Natural killer cell (primary cell): ENCODE measurements around the gene ZFAND3. TPM values are rescaled to one million over a fixed set of nuclear protein-coding genes. Genes with fewer than 3 reads are reported as not detected.

ENCODE experiments used
- ATAC-seq, 3 donors: fragments of 150-1000 bp in 2 of 3; fragments of 200-7000 bp in 1 of 3; cut with Tn5 transposase; 1 replicate in 1 of 3; 2 replicates in 2 of 3; pipeline ENCODE4 v1.10.0; 2021; ENCODE audit warnings: mild to moderate bottlenecking in 2 of 3, moderate library complexity in 2 of 3
- DNase-seq, 2 donors: peaks; one replicate each; pipeline versions ENCODE4 v3.0.0 to v3.0.0-alpha.2; 2013 to 2021; ENCODE audit warnings: mixed read lengths in 1 of 2
- H3K27ac ChIP-seq: one replicate; pipeline ENCODE4 v1.5.1; 2013; ENCODE audit warnings: mild to moderate bottlenecking, low read length
- H3K27me3 ChIP-seq: one replicate; pipeline ENCODE4 v1.6.1; 2013; ENCODE audit warnings: low read length; ENCODE audit not compliant: control insufficient read depth, insufficient read depth
- H3K36me3 ChIP-seq: one replicate; pipeline ENCODE4 v1.6.1; 2013; ENCODE audit warnings: low read length; ENCODE audit not compliant: control insufficient read depth, insufficient read depth
- H3K4me1 ChIP-seq: one replicate; pipeline ENCODE4 v1.6.1; 2013; ENCODE audit warnings: low read length; ENCODE audit not compliant: control insufficient read depth, insufficient read depth
- H3K4me3 ChIP-seq: one replicate; pipeline ENCODE4 v1.5.1; 2013; ENCODE audit warnings: low read length
- H3K9me3 ChIP-seq: one replicate; pipeline ENCODE4 v1.6.1; 2013; ENCODE audit warnings: low read length; ENCODE audit not compliant: control insufficient read depth, insufficient read depth
- H3K27ac Mint-ChIP-seq, 2 donors: one replicate each; pipeline ENCODE4 v1.8.0; 2022; ENCODE audit warnings: mild to moderate bottlenecking in 2 of 2, mixed read lengths in 2 of 2, moderate library complexity in 1 of 2
- H3K27me3 Mint-ChIP-seq, 2 donors: one replicate each; pipeline ENCODE4 v1.8.0; 2022; ENCODE audit warnings: low read depth in 2 of 2, mixed read lengths in 2 of 2
- H3K36me3 Mint-ChIP-seq: one replicate; pipeline ENCODE4 v1.8.0; 2022; ENCODE audit warnings: mixed read lengths
- H3K4me1 Mint-ChIP-seq, 2 donors: one replicate each; pipeline ENCODE4 v1.8.0; 2022; ENCODE audit warnings: mixed read lengths in 2 of 2
- H3K4me3 Mint-ChIP-seq: one replicate; pipeline ENCODE4 v1.8.0; 2022; ENCODE audit warnings: mild to moderate bottlenecking, moderate library complexity, mixed read lengths
- H3K9me3 Mint-ChIP-seq, 2 donors: one replicate each; pipeline ENCODE4 v1.8.0; 2022; ENCODE audit warnings: mixed read lengths in 2 of 2
- WGBS: methylation state at CpG from one replicate; pipeline ENCODE4 v1.1.7; 2013; ENCODE audit warnings: missing lambda C conversion rate; ENCODE audit not compliant: insufficient coverage; 5-methylcytosine and 5-hydroxymethylcytosine counted together
- intact Hi-C: fragments of 100-400 bp; cut with micrococcal nuclease; formaldehyde crosslinking; loops from one replicate; pipeline ENCODE4 v1.14.2; 2022
- total RNA-seq, 4 donors: library from RNA; stranded (reverse); fragments of 120-200 nt in 1 of 4; gene quantifications; one replicate each; pipeline versions ENCODE4 v1.2.3 to v1.2.4, GENCODE V29; 2013 to 2022
- TF ChIP-seq, protein P1 (sequence below): fragments of 200-600 bp; IDR thresholded peaks from one replicate; pipeline ENCODE4 v1.8.0; 2022; ENCODE audit warnings: antibody characterized with exemption

ZFAND3 gene
- total RNA-seq, 3 donors from 2014 or later (not counting 1 experiment from before 2014, with no cell fraction given): 87.7 to 97.4 (median 90.1) TPM

DNA sequence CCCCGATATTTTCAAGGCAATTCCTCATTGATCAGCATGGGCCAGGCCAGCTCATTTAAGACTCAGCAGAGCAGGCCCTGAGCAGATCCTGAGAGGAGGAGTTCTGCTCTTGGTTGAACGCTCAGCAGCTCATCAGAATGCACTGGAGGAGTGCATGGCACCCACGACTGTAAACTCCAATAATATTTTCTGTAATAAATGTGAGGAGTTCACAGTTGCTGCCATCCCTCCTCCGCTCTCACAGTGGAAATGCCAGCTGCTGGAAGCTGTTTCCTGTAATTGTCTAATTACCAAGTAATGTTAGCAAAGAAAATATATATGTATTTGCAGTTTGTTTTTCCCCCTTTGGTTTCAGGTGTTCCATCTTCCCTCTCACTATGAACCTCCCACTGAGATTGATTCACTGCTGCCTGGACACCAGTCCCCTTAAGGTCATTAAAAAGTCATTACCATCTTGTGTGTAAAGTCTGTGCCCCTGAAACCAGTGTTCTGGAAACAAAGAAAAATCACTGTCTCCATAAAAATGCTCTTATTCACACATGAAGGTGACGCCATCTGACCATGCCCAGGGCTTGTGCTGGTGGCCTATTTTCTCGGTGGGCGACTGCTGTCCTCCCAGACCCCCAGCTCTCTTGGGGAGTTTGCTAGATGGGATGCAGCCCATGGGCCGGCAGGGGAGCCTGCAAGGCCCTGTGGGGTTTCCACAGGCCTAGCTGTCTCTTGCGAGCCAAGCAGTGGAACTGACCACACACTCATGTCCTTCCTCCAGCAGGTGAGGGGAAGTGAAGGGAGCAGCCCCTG, 374.2 kb downstream of the ZFAND3 start:
- Histone ChIP-seq H3K27ac (no peak overlapping the region), H3K27me3 (no peaks in the 10 kb centered on the region), H3K4me1 (no peaks in the 10 kb centered on the region), H3K4me3 (no peak overlapping the region), H3K36me3 (no peaks in the 10 kb centered on the region), H3K9me3 (no peaks in the 10 kb centered on the region)
- no peaks in the 10 kb centered on the region for H3K9me3 Mint-ChIP-seq
- H3K27me3 Mint-ChIP-seq: no peaks in the 10 kb centered on the region
- no peak overlapping the region for H3K4me3 Mint-ChIP-seq
- peaks cover 5 to 10% of the 10 kb centered on the region in 2 donors for H3K4me1 Mint-ChIP-seq
- H3K27ac Mint-ChIP-seq: no peak overlapping the region
- DNase-seq (no peak), ATAC-seq (no peak)
- WGBS: 95% methylated on average over 9 of the region's 9 CpGs
- intact Hi-C loops: no loop called here
- TF ChIP-seq, protein P1, sequence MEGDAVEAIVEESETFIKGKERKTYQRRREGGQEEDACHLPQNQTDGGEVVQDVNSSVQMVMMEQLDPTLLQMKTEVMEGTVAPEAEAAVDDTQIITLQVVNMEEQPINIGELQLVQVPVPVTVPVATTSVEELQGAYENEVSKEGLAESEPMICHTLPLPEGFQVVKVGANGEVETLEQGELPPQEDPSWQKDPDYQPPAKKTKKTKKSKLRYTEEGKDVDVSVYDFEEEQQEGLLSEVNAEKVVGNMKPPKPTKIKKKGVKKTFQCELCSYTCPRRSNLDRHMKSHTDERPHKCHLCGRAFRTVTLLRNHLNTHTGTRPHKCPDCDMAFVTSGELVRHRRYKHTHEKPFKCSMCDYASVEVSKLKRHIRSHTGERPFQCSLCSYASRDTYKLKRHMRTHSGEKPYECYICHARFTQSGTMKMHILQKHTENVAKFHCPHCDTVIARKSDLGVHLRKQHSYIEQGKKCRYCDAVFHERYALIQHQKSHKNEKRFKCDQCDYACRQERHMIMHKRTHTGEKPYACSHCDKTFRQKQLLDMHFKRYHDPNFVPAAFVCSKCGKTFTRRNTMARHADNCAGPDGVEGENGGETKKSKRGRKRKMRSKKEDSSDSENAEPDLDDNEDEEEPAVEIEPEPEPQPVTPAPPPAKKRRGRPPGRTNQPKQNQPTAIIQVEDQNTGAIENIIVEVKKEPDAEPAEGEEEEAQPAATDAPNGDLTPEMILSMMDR: no peak
- H3K36me3 Mint-ChIP-seq: no peaks in the 10 kb centered on the region

DNA sequence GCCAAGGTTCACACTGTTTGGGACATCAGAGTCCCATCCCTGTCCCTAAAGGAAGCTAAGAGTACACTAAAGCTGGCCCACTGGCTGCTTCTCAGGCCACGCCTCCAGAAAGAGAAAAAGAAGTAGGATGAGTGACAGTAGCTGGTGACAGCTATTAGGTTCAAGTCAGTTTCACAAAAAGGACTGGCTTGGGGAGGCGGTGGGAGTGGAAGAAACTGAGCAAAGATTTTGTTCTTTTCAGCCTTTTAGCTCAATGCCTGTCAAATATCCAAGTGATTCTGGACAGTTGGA, 374.7 kb downstream of the ZFAND3 start:
- Histone ChIP-seq H3K36me3 (no peaks in the 10 kb centered on the region), H3K4me1 (no peaks in the 10 kb centered on the region), H3K27me3 (no peaks in the 10 kb centered on the region), H3K9me3 (no peaks in the 10 kb centered on the region), H3K4me3 (no peak overlapping the region), H3K27ac (no peak overlapping the region)
- no peak overlapping the region for H3K4me3 Mint-ChIP-seq
- H3K4me1 Mint-ChIP-seq: peaks cover 5 to 10% of the 10 kb centered on the region in 2 donors
- ATAC-seq (no peak), DNase-seq (no peak)
- intact Hi-C loops: no loop called here
- no peaks in the 10 kb centered on the region for H3K27me3 Mint-ChIP-seq
- H3K36me3 Mint-ChIP-seq: no peaks in the 10 kb centered on the region
- no peak overlapping the region for H3K27ac Mint-ChIP-seq
- 95% methylated on average over 2 of the region's 2 CpGs for WGBS
- TF ChIP-seq, protein P1: no peak
- H3K9me3 Mint-ChIP-seq: no peaks in the 10 kb centered on the region

DNA sequence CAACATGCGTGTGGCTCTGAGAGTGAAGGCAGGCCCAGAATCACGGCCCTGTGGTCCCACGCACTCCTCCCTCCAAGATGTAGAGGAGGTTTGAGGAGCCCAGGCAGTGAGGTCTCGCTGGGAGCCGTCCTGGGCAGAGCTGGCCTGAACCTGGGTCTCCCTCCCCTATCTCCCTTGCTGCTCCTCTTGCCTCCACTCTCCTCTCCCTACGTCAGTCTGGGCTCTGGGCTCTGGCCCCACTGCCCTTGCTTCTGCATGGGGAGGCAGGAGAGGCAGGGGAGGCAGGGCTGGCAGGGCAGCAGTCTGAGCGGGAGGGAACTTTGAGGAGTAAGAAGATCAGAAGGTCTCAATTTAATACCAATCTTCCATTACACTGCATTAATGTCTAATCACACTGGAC, 375.1 kb downstream of the ZFAND3 start:
- Mint-ChIP-seq H3K27me3 (no peaks in the 10 kb centered on the region), H3K4me1 (peaks cover 5 to 10% of the 10 kb centered on the region in 2 donors), H3K27ac (no peak overlapping the region), H3K36me3 (no peaks in the 10 kb centered on the region), H3K9me3 (no peaks in the 10 kb centered on the region), H3K4me3 (no peak overlapping the region)
- TF ChIP-seq, protein P1: no peak
- WGBS: 96% methylated on average over 4 of the region's 7 CpGs
- Histone ChIP-seq H3K27me3 (no peaks in the 10 kb centered on the region), H3K27ac (no peak overlapping the region), H3K36me3 (no peaks in the 10 kb centered on the region), H3K9me3 (no peaks in the 10 kb centered on the region), H3K4me3 (no peak overlapping the region), H3K4me1 (no peaks in the 10 kb centered on the region)
- ATAC-seq: no peak
- DNase-seq: no peak
- intact Hi-C loops: no loop called here

DNA sequence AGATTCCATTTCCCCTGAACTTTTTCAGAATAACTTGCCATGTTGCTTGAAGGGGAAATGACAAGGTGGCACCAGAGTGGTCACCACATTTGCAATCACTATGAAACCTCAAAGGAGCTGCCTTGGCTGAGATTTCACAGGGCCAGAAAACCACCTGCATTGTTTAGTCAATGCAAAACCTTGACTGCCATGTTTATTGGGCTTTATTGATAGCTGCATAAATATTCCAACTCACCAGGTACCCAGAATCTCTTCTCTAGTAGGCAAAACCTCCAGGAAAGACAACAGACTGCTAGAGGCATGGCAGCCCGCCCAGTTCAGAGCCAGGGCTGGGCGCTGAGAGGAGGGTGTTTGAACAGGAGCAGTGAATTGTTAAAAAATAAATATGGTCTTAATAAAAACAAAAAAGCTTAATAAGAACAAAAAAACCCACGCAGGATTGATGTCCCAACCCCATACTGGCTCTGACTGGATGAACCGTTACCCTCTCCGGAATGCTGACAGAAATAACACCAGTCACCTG, 375.6 kb downstream of the ZFAND3 start:
- no peak for ATAC-seq
- peaks cover 5 to 10% of the 10 kb centered on the region in 2 donors for H3K4me1 Mint-ChIP-seq
- H3K27me3 ChIP-seq: no peaks in the 10 kb centered on the region
- H3K27me3 Mint-ChIP-seq: no peaks in the 10 kb centered on the region
- intact Hi-C loops: no loop called here
- H3K4me3 Mint-ChIP-seq: no peak overlapping the region
- no peaks in the 10 kb centered on the region for H3K36me3 ChIP-seq
- H3K4me1 ChIP-seq: no peaks in the 10 kb centered on the region
- H3K36me3 Mint-ChIP-seq: no peaks in the 10 kb centered on the region
- no peaks in the 10 kb centered on the region for H3K9me3 ChIP-seq
- no peak overlapping the region for H3K27ac ChIP-seq
- H3K4me3 ChIP-seq: no peak overlapping the region
- no peak for DNase-seq
- TF ChIP-seq, protein P1: no peak
- 89% methylated on average over 3 of the region's 5 CpGs for WGBS
- no peak overlapping the region for H3K27ac Mint-ChIP-seq
- no peaks in the 10 kb centered on the region for H3K9me3 Mint-ChIP-seq
